ENCODE data around the gene CUL5.

CUL5 gene

DNA sequence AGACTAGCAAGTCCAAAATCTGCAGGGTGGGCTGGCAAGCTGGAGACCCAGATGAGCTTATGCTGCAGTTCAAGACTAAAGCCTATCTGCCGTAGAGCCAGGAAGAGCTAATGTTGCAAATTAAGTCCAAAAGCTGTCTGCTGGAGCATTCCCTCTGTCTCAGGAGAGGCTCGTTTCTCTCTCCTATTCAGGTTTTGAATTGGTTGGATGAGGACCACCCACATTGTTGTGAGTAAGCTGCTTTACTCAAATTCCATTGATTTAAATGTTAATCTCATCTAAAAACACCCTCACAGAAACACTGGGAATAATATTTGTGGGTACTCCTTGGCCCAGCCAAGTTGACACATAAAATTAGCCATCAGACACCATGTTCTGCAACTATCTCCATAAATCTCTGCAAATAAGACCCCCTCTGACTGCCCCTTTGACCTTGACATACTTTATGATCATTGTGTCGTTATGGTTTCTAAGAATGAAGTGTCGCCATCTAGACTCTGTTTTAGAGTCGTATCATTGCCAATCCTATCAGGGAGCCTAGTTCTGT, 16.8 kb upstream of the CUL5 start:
- no peak overlapping the region for H3K18ac ChIP-seq (ENCODE audit: low read length)
- no peak overlapping the region for H4K91ac ChIP-seq (ENCODE audit: low read depth, low read length, poor library complexity)
- WGBS, 2 donors (ENCODE audit: extremely low coverage in 2 of 2, insufficient read length in 2 of 2, insufficient replicate concordance in 1 of 2): no CpG with 5 or more reads among the region's 5 CpGs

DNA sequence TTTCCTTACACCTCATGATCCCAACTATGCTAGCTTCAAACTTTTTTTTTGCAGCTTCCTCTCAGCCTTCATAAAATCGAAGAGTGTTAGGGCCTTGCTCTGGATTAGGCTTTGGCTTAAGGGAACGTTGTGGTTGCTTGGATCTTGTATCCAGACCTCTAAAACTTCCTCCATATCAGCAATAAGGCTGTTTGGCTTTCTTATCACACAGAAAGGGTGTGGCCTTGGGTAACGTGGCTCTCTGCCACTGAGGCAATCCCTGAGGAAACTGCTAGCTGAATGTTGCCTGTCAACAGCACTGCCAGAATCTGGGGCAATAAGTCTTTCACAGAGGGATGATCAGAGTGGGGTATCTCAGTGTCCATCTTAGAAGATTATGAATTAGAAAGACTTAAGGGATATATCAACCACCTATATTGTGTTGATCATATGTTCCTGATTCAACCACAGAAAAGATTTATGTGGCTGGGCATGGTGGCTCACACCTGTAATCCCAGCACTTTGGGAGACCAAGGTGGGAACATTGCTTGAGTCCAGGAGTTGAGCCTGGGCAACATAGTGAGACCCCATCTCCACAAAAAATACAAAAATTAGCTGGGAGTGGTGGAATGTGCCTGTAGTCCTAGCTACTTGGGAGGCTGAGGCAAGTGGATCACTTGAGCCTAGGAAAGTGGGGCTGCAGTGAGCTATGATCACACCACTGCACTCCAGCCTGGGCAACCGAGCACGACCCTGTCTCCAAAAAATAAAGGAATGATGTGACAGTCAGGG, 12.5 kb upstream of the CUL5 start:
- H3K4me1 ChIP-seq (ENCODE audit: control insufficient read depth in 2 of 2, insufficient read depth in 1 of 2, low read depth in 1 of 2, low read length in 2 of 2): no peaks in the 10 kb centered on the region
- H2BK5ac ChIP-seq (ENCODE audit: low read length): no peak overlapping the region
- H4K91ac ChIP-seq (ENCODE audit: low read depth, low read length, poor library complexity): no peak overlapping the region
- no peak overlapping the region for H3K23ac ChIP-seq (ENCODE audit: low read depth, low read length, poor library complexity)
- H3K79me1 ChIP-seq (ENCODE audit: low read depth, low read length): no peaks in the 10 kb centered on the region
- H2AFZ ChIP-seq (ENCODE audit: low read length): no peak overlapping the region
- H3K4me3 ChIP-seq (ENCODE audit: low read length in 2 of 2): no peak overlapping the region
- no peak for DNase-seq (ENCODE audit: low spot score)
- H3K27ac ChIP-seq (replicated peaks; ENCODE audit: low read length): no peak overlapping the region
- H3K18ac ChIP-seq (ENCODE audit: low read length): no peak overlapping the region
- H3K9ac ChIP-seq (ENCODE audit: low read depth, low read length, poor library complexity): no peak overlapping the region
- H2BK15ac ChIP-seq (ENCODE audit: low read length): no peak overlapping the region
- no peak overlapping the region for H2BK120ac ChIP-seq (ENCODE audit: low read depth, low read length)
- no peaks in the 10 kb centered on the region for H3K27me3 ChIP-seq (ENCODE audit: control insufficient read depth in 3 of 3, insufficient read depth in 3 of 3, low read depth in 1 of 3, low read length in 3 of 3)
- no peak overlapping the region for H2AK5ac ChIP-seq (ENCODE audit: low read depth, low read length)
- H3K14ac ChIP-seq (ENCODE audit: low read length): no peak overlapping the region
- H3K9me3 ChIP-seq (replicated peaks in 1 of 2; ENCODE audit: control insufficient read depth in 2 of 2, insufficient read depth in 1 of 2, low read depth in 1 of 2, low read length in 2 of 2): no peaks in the 10 kb centered on the region
- H4K8ac ChIP-seq (ENCODE audit: low read depth, low read length): no peak overlapping the region
- no CpG with 5 or more reads among the region's 5 CpGs for WGBS, 2 donors (ENCODE audit: extremely low coverage in 2 of 2, insufficient read length in 2 of 2, insufficient replicate concordance in 1 of 2)
- no peaks in the 10 kb centered on the region for H3K36me3 ChIP-seq (replicated peaks in 1 of 2; ENCODE audit: control insufficient read depth in 2 of 2, insufficient read depth in 2 of 2, low read length in 2 of 2)
- H3K4ac ChIP-seq (ENCODE audit: low read length): no peak overlapping the region
- no peak overlapping the region for H2BK12ac ChIP-seq (ENCODE audit: low read length)
- H3K4me2 ChIP-seq (ENCODE audit: insufficient read depth, low read length, poor library complexity, severe bottlenecking): no peak overlapping the region

More for the DNA sequence above, 16.8 kb upstream of the CUL5 start:
- Histone ChIP-seq H2AK5ac (ENCODE audit: low read depth, low read length) (no peak overlapping the region), H2BK12ac (ENCODE audit: low read length) (no peak overlapping the region), H4K8ac (ENCODE audit: low read depth, low read length) (no peak overlapping the region), H3K4me2 (ENCODE audit: insufficient read depth, low read length, poor library complexity, severe bottlenecking) (no peak overlapping the region), H3K4me1 (ENCODE audit: control insufficient read depth in 2 of 2, insufficient read depth in 1 of 2, low read depth in 1 of 2, low read length in 2 of 2) (no peaks in the 10 kb centered on the region), H3K9me3 (replicated peaks in 1 of 2; ENCODE audit: control insufficient read depth in 2 of 2, insufficient read depth in 1 of 2, low read depth in 1 of 2, low read length in 2 of 2) (no peaks in the 10 kb centered on the region), H3K27me3 (ENCODE audit: control insufficient read depth in 3 of 3, insufficient read depth in 3 of 3, low read depth in 1 of 3, low read length in 3 of 3) (no peaks in the 10 kb centered on the region), H3K36me3 (replicated peaks in 1 of 2; ENCODE audit: control insufficient read depth in 2 of 2, insufficient read depth in 2 of 2, low read length in 2 of 2) (no peaks in the 10 kb centered on the region), H3K79me1 (ENCODE audit: low read depth, low read length) (no peaks in the 10 kb centered on the region), H3K4ac (ENCODE audit: low read length) (no peak overlapping the region), H2BK5ac (ENCODE audit: low read length) (no peak overlapping the region), H2AFZ (ENCODE audit: low read length) (no peak overlapping the region), H3K14ac (ENCODE audit: low read length) (no peak overlapping the region), H2BK15ac (ENCODE audit: low read length) (no peak overlapping the region), H3K27ac (replicated peaks; ENCODE audit: low read length) (no peak overlapping the region), H3K23ac (ENCODE audit: low read depth, low read length, poor library complexity) (no peak overlapping the region), H3K9ac (ENCODE audit: low read depth, low read length, poor library complexity) (no peak overlapping the region), H2BK120ac (ENCODE audit: low read depth, low read length) (no peak overlapping the region), H3K4me3 (ENCODE audit: low read length in 2 of 2) (no peak overlapping the region)
- DNase-seq (ENCODE audit: low spot score): no peak

DNA sequence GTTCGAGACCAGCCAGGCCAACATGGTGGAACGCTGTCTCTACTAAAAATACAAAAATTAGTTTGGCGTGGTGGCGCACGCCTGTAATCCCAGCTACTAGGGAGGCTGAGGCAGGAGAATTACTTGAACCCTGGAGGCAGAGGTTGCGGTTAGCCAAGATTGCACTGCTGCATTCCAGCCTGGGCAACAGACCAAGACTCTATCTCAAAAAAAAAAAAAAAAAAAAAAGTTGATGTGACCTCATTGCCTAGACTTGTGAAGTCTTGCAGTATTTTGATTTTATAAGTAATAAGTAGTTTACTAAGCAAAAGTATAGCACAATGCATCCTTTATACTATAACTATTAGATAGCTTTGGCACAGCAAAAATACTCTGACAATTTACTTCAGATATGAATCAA, 9.9 kb upstream of the CUL5 start:
- H2BK12ac ChIP-seq (ENCODE audit: low read length): no peak overlapping the region
- WGBS, 2 donors (ENCODE audit: extremely low coverage in 2 of 2, insufficient read length in 2 of 2, insufficient replicate concordance in 1 of 2): no CpG with 5 or more reads among the region's 6 CpGs
- H3K36me3 ChIP-seq (replicated peaks in 1 of 2; ENCODE audit: control insufficient read depth in 2 of 2, insufficient read depth in 2 of 2, low read length in 2 of 2): no peaks in the 10 kb centered on the region
- H3K4ac ChIP-seq (ENCODE audit: low read length): no peak overlapping the region
- no peak overlapping the region for H3K23ac ChIP-seq (ENCODE audit: low read depth, low read length, poor library complexity)
- H3K79me1 ChIP-seq (ENCODE audit: low read depth, low read length): no peaks in the 10 kb centered on the region
- no peak overlapping the region for H3K18ac ChIP-seq (ENCODE audit: low read length)
- no peak for DNase-seq (ENCODE audit: low spot score)
- H3K9me3 ChIP-seq (replicated peaks in 1 of 2; ENCODE audit: control insufficient read depth in 2 of 2, insufficient read depth in 1 of 2, low read depth in 1 of 2, low read length in 2 of 2): no peaks in the 10 kb centered on the region
- H3K14ac ChIP-seq (ENCODE audit: low read length): no peak overlapping the region
- no peak overlapping the region for H2AFZ ChIP-seq (ENCODE audit: low read length)
- H4K8ac ChIP-seq (ENCODE audit: low read depth, low read length): no peak overlapping the region
- H3K4me2 ChIP-seq (ENCODE audit: insufficient read depth, low read length, poor library complexity, severe bottlenecking): no peak overlapping the region
- no peaks in the 10 kb centered on the region for H3K27me3 ChIP-seq (ENCODE audit: control insufficient read depth in 3 of 3, insufficient read depth in 3 of 3, low read depth in 1 of 3, low read length in 3 of 3)
- H2BK5ac ChIP-seq (ENCODE audit: low read length): no peak overlapping the region
- no peak overlapping the region for H2AK5ac ChIP-seq (ENCODE audit: low read depth, low read length)
- no peak overlapping the region for H2BK15ac ChIP-seq (ENCODE audit: low read length)
- H3K27ac ChIP-seq (replicated peaks; ENCODE audit: low read length): no peak overlapping the region
- H3K4me3 ChIP-seq (ENCODE audit: low read length in 2 of 2): no peak overlapping the region
- H2BK120ac ChIP-seq (ENCODE audit: low read depth, low read length): no peak overlapping the region
- no peak overlapping the region for H3K9ac ChIP-seq (ENCODE audit: low read depth, low read length, poor library complexity)
- H3K4me1 ChIP-seq (ENCODE audit: control insufficient read depth in 2 of 2, insufficient read depth in 1 of 2, low read depth in 1 of 2, low read length in 2 of 2): no peaks in the 10 kb centered on the region
- H4K91ac ChIP-seq (ENCODE audit: low read depth, low read length, poor library complexity): no peak overlapping the region

DNA sequence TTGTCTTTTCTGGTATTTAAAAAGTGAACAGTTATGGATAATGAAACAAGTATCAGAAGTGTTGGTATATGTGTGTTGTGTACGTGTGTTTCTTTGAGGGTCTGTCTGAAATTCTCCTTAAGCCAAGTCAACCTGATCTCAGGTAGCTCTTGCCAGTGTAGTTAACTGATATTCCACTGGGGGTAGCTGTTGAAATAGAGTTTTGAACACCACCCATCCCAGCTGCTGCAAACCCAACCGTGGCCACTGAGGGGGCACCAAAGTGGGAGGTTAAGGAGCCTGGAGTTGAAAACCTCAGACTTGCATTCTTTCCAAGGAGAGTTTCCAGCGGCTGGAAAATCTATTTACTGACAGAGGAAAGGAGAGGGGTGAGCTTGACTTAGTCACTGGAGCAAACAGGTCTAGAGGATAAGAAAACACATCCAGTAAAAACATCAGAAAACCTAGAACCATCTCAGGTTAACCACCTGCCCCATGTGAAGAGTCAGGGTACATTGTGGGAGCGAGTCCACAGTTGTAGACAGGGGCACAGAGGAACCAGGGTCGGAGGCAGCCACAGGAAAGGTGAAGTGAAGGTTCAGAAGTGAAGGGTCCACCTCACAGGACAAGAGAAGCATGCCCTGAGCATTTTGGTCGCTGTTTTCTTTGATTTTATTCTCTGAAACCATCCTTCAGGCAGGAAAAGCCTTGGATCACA, 8.8 kb upstream of the CUL5 start:
- no peaks in the 10 kb centered on the region for H3K79me1 ChIP-seq (ENCODE audit: low read depth, low read length)
- H2AK5ac ChIP-seq (ENCODE audit: low read depth, low read length): no peak overlapping the region
- H3K4ac ChIP-seq (ENCODE audit: low read length): no peak overlapping the region
- WGBS, 2 donors (ENCODE audit: extremely low coverage in 2 of 2, insufficient read length in 2 of 2, insufficient replicate concordance in 1 of 2): no CpG with 5 or more reads among the region's 6 CpGs
- H2AFZ ChIP-seq (ENCODE audit: low read length): peak overlapping the region; percentile 70
- H3K9me3 ChIP-seq (replicated peaks in 1 of 2; ENCODE audit: control insufficient read depth in 2 of 2, insufficient read depth in 1 of 2, low read depth in 1 of 2, low read length in 2 of 2): no peaks in the 10 kb centered on the region
- no peak overlapping the region for H4K91ac ChIP-seq (ENCODE audit: low read depth, low read length, poor library complexity)
- peak; percentile 38 for DNase-seq (ENCODE audit: low spot score)
- H2BK120ac ChIP-seq (ENCODE audit: low read depth, low read length): no peak overlapping the region
- H2BK5ac ChIP-seq (ENCODE audit: low read length): no peak overlapping the region
- no peak overlapping the region for H3K23ac ChIP-seq (ENCODE audit: low read depth, low read length, poor library complexity)
- H4K8ac ChIP-seq (ENCODE audit: low read depth, low read length): no peak overlapping the region
- no peak overlapping the region for H2BK12ac ChIP-seq (ENCODE audit: low read length)
- H3K18ac ChIP-seq (ENCODE audit: low read length): no peak overlapping the region
- H2BK15ac ChIP-seq (ENCODE audit: low read length): no peak overlapping the region
- no peak overlapping the region for H3K14ac ChIP-seq (ENCODE audit: low read length)
- no peaks in the 10 kb centered on the region for H3K4me1 ChIP-seq (ENCODE audit: control insufficient read depth in 2 of 2, insufficient read depth in 1 of 2, low read depth in 1 of 2, low read length in 2 of 2)
- no peak overlapping the region for H3K4me2 ChIP-seq (ENCODE audit: insufficient read depth, low read length, poor library complexity, severe bottlenecking)
- H3K9ac ChIP-seq (ENCODE audit: low read depth, low read length, poor library complexity): no peak overlapping the region
- H3K36me3 ChIP-seq (replicated peaks in 1 of 2; ENCODE audit: control insufficient read depth in 2 of 2, insufficient read depth in 2 of 2, low read length in 2 of 2): no peaks in the 10 kb centered on the region
- H3K27ac ChIP-seq (replicated peaks; ENCODE audit: low read length): no peak overlapping the region
- no peak overlapping the region for H3K4me3 ChIP-seq (ENCODE audit: low read length in 2 of 2)
- H3K27me3 ChIP-seq (ENCODE audit: control insufficient read depth in 3 of 3, insufficient read depth in 3 of 3, low read depth in 1 of 3, low read length in 3 of 3): no peaks in the 10 kb centered on the region

Data from neuronal stem cell (in vitro differentiated cells).